Measurements from ENCODE around the gene CEACAM16.

The CEACAM16 gene

DNA sequence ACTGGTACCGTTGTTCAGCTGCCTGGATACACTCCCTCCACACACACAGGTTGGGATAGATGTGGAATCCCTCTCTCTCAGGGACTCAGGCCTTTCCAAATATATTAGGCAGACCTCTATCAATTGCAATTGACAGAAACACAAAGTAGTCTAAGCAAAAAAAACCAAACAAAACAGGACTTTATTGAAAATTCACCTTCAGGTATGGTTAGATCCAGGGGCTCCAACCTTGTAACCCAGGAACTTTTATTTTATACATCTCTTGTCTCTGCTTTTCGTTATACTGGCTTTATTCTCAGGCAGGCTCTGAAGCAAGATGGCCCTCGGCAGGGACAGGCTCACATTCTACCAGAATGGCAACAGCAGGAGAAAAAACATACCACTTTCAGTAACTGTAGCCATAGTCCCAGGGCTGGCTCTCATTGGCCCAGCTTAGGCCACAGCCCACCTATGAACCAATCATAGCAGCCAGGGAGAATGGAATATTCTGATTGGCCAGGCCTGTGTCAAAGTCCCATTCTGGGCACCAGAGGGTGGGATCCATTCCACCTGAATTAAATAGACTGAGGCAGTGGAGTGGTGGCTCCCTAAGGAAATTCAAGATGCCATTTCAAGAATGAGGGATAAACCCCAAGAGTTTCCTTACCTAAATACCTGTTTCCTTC is 40.8 kb upstream of the CEACAM16 start:
- peaks cover 31% of the 10 kb centered on the region for H3K36me3 ChIP-seq (ENCODE audit: control insufficient read depth, insufficient read depth, low read length)

DNA sequence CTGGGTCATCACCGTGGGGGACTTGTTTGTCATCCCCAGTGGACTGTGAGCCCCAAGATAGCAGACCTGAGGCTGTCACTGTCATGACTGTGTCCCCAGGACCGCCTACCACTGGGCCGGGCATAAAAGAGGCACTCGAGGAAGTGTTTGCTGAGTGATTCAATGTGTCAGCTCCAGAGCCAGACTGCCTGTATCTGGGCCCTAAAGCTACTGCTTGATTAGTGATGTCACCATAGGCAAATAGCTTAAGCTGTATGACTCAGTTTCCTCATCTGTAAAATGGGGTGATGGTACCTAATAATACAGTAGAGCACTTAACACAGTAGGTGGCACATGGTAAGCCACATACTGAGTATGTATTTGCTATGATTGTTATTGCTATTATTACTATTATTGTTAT is 38.9 kb upstream of the CEACAM16 start:
- Histone ChIP-seq H4K8ac (ENCODE audit: low read depth, low read length) (no peak overlapping the region), H3K56ac (ENCODE audit: low read length) (no peak overlapping the region), H3K23ac (ENCODE audit: low read length) (no peak overlapping the region), H3K79me2 (ENCODE audit: control insufficient read depth, insufficient read depth, low read length) (no peaks in the 10 kb centered on the region), H3K27ac (ENCODE audit: low read depth, low read length) (no peak overlapping the region), H3K4ac (ENCODE audit: low read depth, low read length) (no peak overlapping the region), H4K5ac (ENCODE audit: low read length) (no peak overlapping the region), H3K4me3 (ENCODE audit: low read length) (no peak overlapping the region), H3K18ac (ENCODE audit: low read length) (no peak overlapping the region), H3K4me1 (ENCODE audit: control insufficient read depth, low read depth, low read length) (no peaks in the 10 kb centered on the region), H3K4me2 (ENCODE audit: low read length) (no peak overlapping the region), H3K36me3 (ENCODE audit: control insufficient read depth, insufficient read depth, low read length) (peaks cover 27% of the 10 kb centered on the region), H2BK5ac (ENCODE audit: low read length) (no peak overlapping the region), H3K9ac (ENCODE audit: low read length) (no peak overlapping the region), H3K27me3 (ENCODE audit: insufficient read depth, low read length, poor library complexity) (no peaks in the 10 kb centered on the region), H3K79me1 (ENCODE audit: low read length) (no peaks in the 10 kb centered on the region), H2BK120ac (ENCODE audit: low read depth, low read length) (no peak overlapping the region), H2AK5ac (ENCODE audit: low read length) (no peak overlapping the region), H2BK15ac (replicated peaks; ENCODE audit: low read depth) (no peak overlapping the region)
- no CpG with 5 or more reads among the region's 4 CpGs for WGBS (ENCODE audit: extremely low coverage, insufficient coverage, low lambda C conversion rate)
- no peak for DNase-seq

More for the DNA sequence above, 40.8 kb upstream of the CEACAM16 start:
- Histone ChIP-seq H2BK120ac (ENCODE audit: low read depth, low read length) (no peak overlapping the region), H3K56ac (ENCODE audit: low read length) (no peak overlapping the region), H4K5ac (ENCODE audit: low read length) (no peak overlapping the region), H3K9ac (ENCODE audit: low read length) (no peak overlapping the region), H2AK5ac (ENCODE audit: low read length) (no peak overlapping the region), H3K23ac (ENCODE audit: low read length) (no peak overlapping the region), H3K79me2 (ENCODE audit: control insufficient read depth, insufficient read depth, low read length) (no peaks in the 10 kb centered on the region), H3K4me2 (ENCODE audit: low read length) (no peak overlapping the region), H4K8ac (ENCODE audit: low read depth, low read length) (no peak overlapping the region), H2BK15ac (replicated peaks; ENCODE audit: low read depth) (no peak overlapping the region), H3K27me3 (ENCODE audit: insufficient read depth, low read length, poor library complexity) (no peaks in the 10 kb centered on the region), H3K4me1 (ENCODE audit: control insufficient read depth, low read depth, low read length) (no peaks in the 10 kb centered on the region), H3K4me3 (ENCODE audit: low read length) (no peak overlapping the region), H3K27ac (ENCODE audit: low read depth, low read length) (no peak overlapping the region), H3K79me1 (ENCODE audit: low read length) (no peaks in the 10 kb centered on the region), H3K18ac (ENCODE audit: low read length) (no peak overlapping the region), H2BK5ac (ENCODE audit: low read length) (no peak overlapping the region), H3K4ac (ENCODE audit: low read depth, low read length) (no peak overlapping the region)
- DNase-seq, result no peak
- no CpG with 5 or more reads among the region's 3 CpGs for WGBS (ENCODE audit: extremely low coverage, insufficient coverage, low lambda C conversion rate)

DNA sequence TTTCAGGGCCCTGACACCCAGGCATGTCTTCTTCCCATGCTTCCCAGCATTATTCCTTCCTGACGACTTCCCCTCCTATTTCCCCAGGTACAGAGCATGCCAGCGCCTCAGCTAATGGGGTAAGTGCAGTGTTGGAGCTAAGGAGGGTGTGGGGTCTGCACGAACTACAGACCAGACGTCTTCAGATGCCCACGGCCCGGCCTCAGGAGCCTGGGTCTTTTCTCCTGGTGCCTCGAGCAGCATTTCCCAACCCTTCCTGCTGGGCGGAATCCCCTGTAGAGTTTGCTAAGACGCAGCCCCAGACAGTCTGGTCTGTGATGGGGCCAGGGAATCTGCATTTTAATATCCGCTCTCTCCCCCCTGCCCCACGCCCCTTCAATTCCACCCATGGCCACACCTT is 37.7 kb upstream of the CEACAM16 start:
- no CpG with 5 or more reads among the region's 11 CpGs for WGBS (ENCODE audit: extremely low coverage, insufficient coverage, low lambda C conversion rate)
- H3K79me1 ChIP-seq (ENCODE audit: low read length), result no peaks in the 10 kb centered on the region
- H3K4me1 ChIP-seq (ENCODE audit: control insufficient read depth, low read depth, low read length), result no peaks in the 10 kb centered on the region
- no peak overlapping the region for H3K4ac ChIP-seq (ENCODE audit: low read depth, low read length)
- H3K36me3 ChIP-seq (ENCODE audit: control insufficient read depth, insufficient read depth, low read length), result peaks cover 26% of the 10 kb centered on the region
- H2BK15ac ChIP-seq (replicated peaks; ENCODE audit: low read depth), result no peak overlapping the region
- no peak overlapping the region for H3K4me3 ChIP-seq (ENCODE audit: low read length)
- no peak overlapping the region for H3K9ac ChIP-seq (ENCODE audit: low read length)
- H3K23ac ChIP-seq (ENCODE audit: low read length), result no peak overlapping the region
- H3K27me3 ChIP-seq (ENCODE audit: insufficient read depth, low read length, poor library complexity), result no peaks in the 10 kb centered on the region
- H4K5ac ChIP-seq (ENCODE audit: low read length), result no peak overlapping the region
- no peak overlapping the region for H3K4me2 ChIP-seq (ENCODE audit: low read length)
- no peak overlapping the region for H2BK120ac ChIP-seq (ENCODE audit: low read depth, low read length)
- no peak overlapping the region for H3K18ac ChIP-seq (ENCODE audit: low read length)
- no peaks in the 10 kb centered on the region for H3K79me2 ChIP-seq (ENCODE audit: control insufficient read depth, insufficient read depth, low read length)
- H4K8ac ChIP-seq (ENCODE audit: low read depth, low read length), result no peak overlapping the region
- H3K27ac ChIP-seq (ENCODE audit: low read depth, low read length), result no peak overlapping the region
- H2BK5ac ChIP-seq (ENCODE audit: low read length), result no peak overlapping the region
- no peak overlapping the region for H2AK5ac ChIP-seq (ENCODE audit: low read length)
- DNase-seq, result no peak
- no peak overlapping the region for H3K56ac ChIP-seq (ENCODE audit: low read length)

DNA sequence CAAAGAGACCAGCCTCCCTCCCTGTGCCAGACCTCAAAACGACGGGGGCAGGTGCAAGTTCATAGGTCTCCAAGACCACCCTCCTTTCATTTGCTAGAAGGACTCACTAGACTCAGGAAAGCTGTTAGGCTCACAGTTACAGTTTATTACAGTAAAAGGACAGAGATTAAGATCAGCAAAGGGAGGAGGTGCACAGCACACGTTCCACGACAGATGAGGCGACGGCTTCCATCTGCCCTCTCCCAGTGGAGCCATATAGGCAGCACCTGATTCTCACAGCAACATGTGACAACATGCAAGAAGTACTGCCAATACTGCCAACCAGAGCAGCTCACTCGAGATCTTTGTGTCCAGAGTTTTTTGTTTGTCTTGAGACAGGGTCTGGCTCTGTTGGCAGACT is 37.0 kb upstream of the CEACAM16 start:
- Histone ChIP-seq H3K18ac (ENCODE audit: low read length) (no peak overlapping the region), H3K36me3 (ENCODE audit: control insufficient read depth, insufficient read depth, low read length) (peaks cover 25% of the 10 kb centered on the region), H3K4ac (ENCODE audit: low read depth, low read length) (no peak overlapping the region), H2BK120ac (ENCODE audit: low read depth, low read length) (no peak overlapping the region), H3K79me1 (ENCODE audit: low read length) (no peaks in the 10 kb centered on the region), H2BK5ac (ENCODE audit: low read length) (no peak overlapping the region), H3K27ac (ENCODE audit: low read depth, low read length) (no peak overlapping the region), H3K4me2 (ENCODE audit: low read length) (no peak overlapping the region), H3K79me2 (ENCODE audit: control insufficient read depth, insufficient read depth, low read length) (no peaks in the 10 kb centered on the region), H3K23ac (ENCODE audit: low read length) (no peak overlapping the region), H3K4me3 (ENCODE audit: low read length) (no peak overlapping the region), H2AK5ac (ENCODE audit: low read length) (no peak overlapping the region), H2BK15ac (replicated peaks; ENCODE audit: low read depth) (no peak overlapping the region), H3K56ac (ENCODE audit: low read length) (no peak overlapping the region), H4K5ac (ENCODE audit: low read length) (no peak overlapping the region), H4K8ac (ENCODE audit: low read depth, low read length) (no peak overlapping the region), H3K4me1 (ENCODE audit: control insufficient read depth, low read depth, low read length) (no peaks in the 10 kb centered on the region), H3K27me3 (ENCODE audit: insufficient read depth, low read length, poor library complexity) (no peaks in the 10 kb centered on the region), H3K9ac (ENCODE audit: low read length) (no peak overlapping the region)
- no CpG with 5 or more reads among the region's 7 CpGs for WGBS (ENCODE audit: extremely low coverage, insufficient coverage, low lambda C conversion rate)
- DNase-seq, result no peak

DNA sequence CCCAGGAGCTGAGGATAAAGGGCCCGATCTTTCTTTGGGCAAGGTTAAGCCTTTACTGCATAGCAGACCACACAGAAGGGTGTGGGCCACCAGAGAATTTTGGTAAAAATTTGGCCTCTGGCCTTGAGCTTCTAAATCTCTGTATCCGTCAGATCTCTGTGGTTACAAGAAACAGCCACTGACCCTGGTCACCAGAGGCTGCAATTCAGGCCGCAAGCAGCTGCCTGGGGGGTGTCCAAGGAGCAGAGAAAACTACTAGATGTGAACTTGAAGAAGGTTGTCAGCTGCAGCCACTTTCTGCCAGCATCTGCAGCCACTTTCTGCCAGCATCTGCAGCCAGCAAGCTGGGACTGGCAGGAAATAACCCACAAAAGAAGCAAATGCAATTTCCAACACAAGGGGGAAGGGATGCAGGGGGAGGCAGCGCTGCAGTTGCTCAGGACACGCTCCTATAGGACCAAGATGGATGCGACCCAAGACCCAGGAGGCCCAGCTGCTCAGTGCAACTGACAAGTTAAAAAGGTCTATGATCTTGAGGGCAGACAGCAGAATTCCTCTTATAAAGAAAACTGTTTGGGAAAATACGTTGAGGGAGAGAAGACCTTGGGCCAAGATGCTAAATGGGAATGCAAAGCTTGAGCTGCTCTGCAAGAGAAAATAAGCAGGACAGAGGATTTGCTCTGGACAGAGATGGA is 36.1 kb upstream of the CEACAM16 start:
- DNase-seq, result no peak
- no CpG with 5 or more reads among the region's 7 CpGs for WGBS (ENCODE audit: extremely low coverage, insufficient coverage, low lambda C conversion rate)

More for the DNA sequence above, 36.1 kb upstream of the CEACAM16 start:
- Histone ChIP-seq H2AK5ac (ENCODE audit: low read length) (no peak overlapping the region), H3K36me3 (ENCODE audit: control insufficient read depth, insufficient read depth, low read length) (peaks cover 25% of the 10 kb centered on the region), H3K23ac (ENCODE audit: low read length) (no peak overlapping the region), H4K8ac (ENCODE audit: low read depth, low read length) (no peak overlapping the region), H3K27ac (ENCODE audit: low read depth, low read length) (no peak overlapping the region), H3K79me1 (ENCODE audit: low read length) (no peaks in the 10 kb centered on the region), H2BK5ac (ENCODE audit: low read length) (no peak overlapping the region), H2BK120ac (ENCODE audit: low read depth, low read length) (no peak overlapping the region), H3K4ac (ENCODE audit: low read depth, low read length) (no peak overlapping the region), H3K9ac (ENCODE audit: low read length) (no peak overlapping the region), H3K4me3 (ENCODE audit: low read length) (no peak overlapping the region), H2BK15ac (replicated peaks; ENCODE audit: low read depth) (no peak overlapping the region), H4K5ac (ENCODE audit: low read length) (no peak overlapping the region), H3K4me2 (ENCODE audit: low read length) (no peak overlapping the region), H3K18ac (ENCODE audit: low read length) (no peak overlapping the region), H3K56ac (ENCODE audit: low read length) (no peak overlapping the region), H3K79me2 (ENCODE audit: control insufficient read depth, insufficient read depth, low read length) (no peaks in the 10 kb centered on the region), H3K27me3 (ENCODE audit: insufficient read depth, low read length, poor library complexity) (no peaks in the 10 kb centered on the region), H3K4me1 (ENCODE audit: control insufficient read depth, low read depth, low read length) (no peaks in the 10 kb centered on the region)

All from mesendoderm (in vitro differentiated cells).